NB4 (cell line): ENCODE results near the gene CREB3L4.

Source experiments
- MYC ChIP-seq: IDR thresholded peaks from 2 replicates; pipeline ENCODE4 v1.6.1; 2011; ENCODE audit warnings: low read depth, low read length
- POLR2A ChIP-seq: IDR thresholded peaks from 2 replicates; pipeline ENCODE4 v1.6.1; 2011; ENCODE audit warnings: mild to moderate bottlenecking; ENCODE audit not compliant: insufficient read length; ENCODE audit errors: extremely low read depth
- TF ChIP-seq, protein P1 (sequence below): IDR thresholded peaks from one replicate; pipeline ENCODE4 v1.5.1; 2012; ENCODE audit warnings: low read depth, low read length

DNA sequence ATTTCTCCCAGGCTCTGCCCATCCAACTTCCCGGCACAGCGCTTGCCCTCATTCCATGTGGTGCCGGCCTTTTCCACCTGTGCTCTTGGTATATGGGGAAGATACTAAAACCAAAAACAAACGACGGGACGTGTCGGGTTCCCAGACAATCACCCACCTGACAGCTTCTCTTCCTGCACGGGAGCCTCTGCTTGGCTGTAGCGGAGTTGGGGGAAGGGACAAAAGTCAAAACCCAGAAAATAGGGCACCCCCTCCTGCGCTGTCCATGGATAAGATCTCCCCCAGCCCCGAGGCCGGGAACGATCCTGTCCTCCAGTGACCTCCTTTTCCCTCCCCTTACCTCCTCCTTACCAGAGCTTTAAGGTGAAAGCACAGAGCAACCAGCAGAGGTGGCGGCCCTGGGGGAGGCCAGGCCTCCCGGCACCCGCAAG is 9.1 kb downstream of the CREB3L4 start:
- TF ChIP-seq, protein P1, sequence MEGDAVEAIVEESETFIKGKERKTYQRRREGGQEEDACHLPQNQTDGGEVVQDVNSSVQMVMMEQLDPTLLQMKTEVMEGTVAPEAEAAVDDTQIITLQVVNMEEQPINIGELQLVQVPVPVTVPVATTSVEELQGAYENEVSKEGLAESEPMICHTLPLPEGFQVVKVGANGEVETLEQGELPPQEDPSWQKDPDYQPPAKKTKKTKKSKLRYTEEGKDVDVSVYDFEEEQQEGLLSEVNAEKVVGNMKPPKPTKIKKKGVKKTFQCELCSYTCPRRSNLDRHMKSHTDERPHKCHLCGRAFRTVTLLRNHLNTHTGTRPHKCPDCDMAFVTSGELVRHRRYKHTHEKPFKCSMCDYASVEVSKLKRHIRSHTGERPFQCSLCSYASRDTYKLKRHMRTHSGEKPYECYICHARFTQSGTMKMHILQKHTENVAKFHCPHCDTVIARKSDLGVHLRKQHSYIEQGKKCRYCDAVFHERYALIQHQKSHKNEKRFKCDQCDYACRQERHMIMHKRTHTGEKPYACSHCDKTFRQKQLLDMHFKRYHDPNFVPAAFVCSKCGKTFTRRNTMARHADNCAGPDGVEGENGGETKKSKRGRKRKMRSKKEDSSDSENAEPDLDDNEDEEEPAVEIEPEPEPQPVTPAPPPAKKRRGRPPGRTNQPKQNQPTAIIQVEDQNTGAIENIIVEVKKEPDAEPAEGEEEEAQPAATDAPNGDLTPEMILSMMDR, result no peak
- TF ChIP-seq POLR2A (no peak), MYC (no peak)
